Nephron progenitor cell (in vitro differentiated cells): ENCODE results near the gene BANP.

Experiments
- DNase-seq: peaks from one replicate; pipeline ENCODE4 v3.0.0; 2021
- H3K27ac Mint-ChIP-seq: 2 replicates; pipeline ENCODE4 v1.8.0; 2021; ENCODE audit warnings: mild to moderate bottlenecking, moderate library complexity, mixed read lengths
- H3K27me3 Mint-ChIP-seq: 2 replicates; pipeline ENCODE4 v1.8.0; 2021; ENCODE audit warnings: mild to moderate bottlenecking, low read depth, mixed read lengths; ENCODE audit not compliant: poor library complexity
- H3K36me3 Mint-ChIP-seq: 2 replicates; pipeline ENCODE4 v1.8.0; 2021; ENCODE audit warnings: low read depth, mixed read lengths
- H3K4me1 Mint-ChIP-seq: 2 replicates; pipeline ENCODE4 v1.8.0; 2021; ENCODE audit warnings: mixed read lengths
- H3K4me3 Mint-ChIP-seq: 2 replicates; pipeline ENCODE4 v1.8.0; 2021; ENCODE audit warnings: mild to moderate bottlenecking, moderate library complexity, mixed read lengths
- H3K9me3 Mint-ChIP-seq: 2 replicates; pipeline ENCODE4 v1.8.0; 2021; ENCODE audit warnings: mild to moderate bottlenecking, moderate library complexity, mixed read lengths
- CTCF ChIP-seq: fragments of 200-600 bp; sonication (generic); IDR thresholded peaks from 2 replicates; pipeline ENCODE4 v1.5.0; 2021; ENCODE audit warnings: antibody characterized with exemption

The BANP gene

GRCh38 chr16:87958632-87959031, 7.4 kb downstream of the BANP start:
- H3K9me3 Mint-ChIP-seq = no peaks in the 10 kb centered on the region
- H3K27ac Mint-ChIP-seq = no peak overlapping the region
- H3K27me3 Mint-ChIP-seq = no peaks in the 10 kb centered on the region
- H3K4me1 Mint-ChIP-seq = peaks cover 87% of the 10 kb centered on the region
- H3K36me3 Mint-ChIP-seq = peaks cover 27% of the 10 kb centered on the region
- no peak for TF ChIP-seq CTCF
- H3K4me3 Mint-ChIP-seq = no peak overlapping the region
- no peak for DNase-seq

DNA sequence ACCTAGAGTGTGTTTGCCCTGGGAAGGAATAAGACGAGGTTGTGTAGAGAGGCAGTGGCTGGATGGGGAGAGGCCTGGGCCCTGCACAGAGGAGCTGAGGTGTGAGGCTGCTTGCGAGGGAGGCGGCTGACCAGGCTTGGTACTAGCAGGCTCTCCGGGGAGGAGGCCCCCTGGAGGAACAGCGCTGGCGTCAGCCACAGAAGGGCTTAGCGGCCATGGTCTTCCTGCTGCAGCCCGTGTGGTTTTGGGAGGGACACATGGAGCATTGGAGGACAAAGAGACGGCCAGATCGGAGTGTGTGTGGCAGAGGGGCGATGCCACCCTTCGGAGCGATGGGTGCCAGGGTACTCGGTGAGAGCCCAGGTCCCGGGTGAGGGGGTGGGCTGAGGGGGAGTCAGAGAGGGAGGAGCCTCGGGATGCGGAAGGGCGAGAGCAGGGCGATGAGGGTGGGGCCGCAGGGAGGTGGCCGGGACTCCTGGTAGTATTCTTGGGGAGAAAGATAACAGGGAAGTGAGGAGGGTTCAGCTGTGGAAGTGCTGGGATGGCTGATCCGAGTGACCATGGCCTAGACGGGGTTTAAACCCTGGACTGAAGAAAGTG, 8.3 kb downstream of the BANP start:
- Mint-ChIP-seq H3K4me3 (no peak overlapping the region), H3K27ac (peak overlapping the region; percentile 83), H3K27me3 (no peaks in the 10 kb centered on the region)

DNA sequence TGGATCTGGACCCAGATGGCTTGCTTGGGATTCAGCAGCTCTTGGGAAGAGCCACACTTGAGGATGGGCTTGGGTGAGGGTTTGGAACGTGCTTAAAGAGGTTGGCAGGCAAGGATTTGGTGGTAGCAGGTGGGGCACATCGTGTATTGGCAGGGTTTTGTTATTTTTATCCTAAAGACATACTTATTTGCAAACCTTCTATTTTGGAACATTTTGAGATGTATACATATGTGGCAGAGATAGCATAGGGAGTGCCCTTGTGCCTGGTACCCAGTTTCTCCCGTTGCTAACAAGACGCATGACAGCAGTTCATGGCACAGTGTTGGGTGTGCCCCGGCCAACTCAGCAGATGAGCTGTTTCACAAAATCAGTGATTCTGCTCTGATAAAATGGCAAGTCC, 9.1 kb downstream of the BANP start:
- H3K36me3 Mint-ChIP-seq = peaks cover 19% of the 10 kb centered on the region
- H3K9me3 Mint-ChIP-seq = no peaks in the 10 kb centered on the region
- no peak overlapping the region for H3K4me3 Mint-ChIP-seq
- no peaks in the 10 kb centered on the region for H3K27me3 Mint-ChIP-seq
- peaks cover 84% of the 10 kb centered on the region for H3K4me1 Mint-ChIP-seq
- DNase-seq = no peak
- peak overlapping the region; percentile 58 for H3K27ac Mint-ChIP-seq
- TF ChIP-seq CTCF = no peak

More for the DNA sequence above, 8.3 kb downstream of the BANP start:
- no peaks in the 10 kb centered on the region for H3K9me3 Mint-ChIP-seq
- no peak for TF ChIP-seq CTCF
- H3K36me3 Mint-ChIP-seq = peaks cover 19% of the 10 kb centered on the region
- no peak for DNase-seq
- H3K4me1 Mint-ChIP-seq = peaks cover 87% of the 10 kb centered on the region

DNA sequence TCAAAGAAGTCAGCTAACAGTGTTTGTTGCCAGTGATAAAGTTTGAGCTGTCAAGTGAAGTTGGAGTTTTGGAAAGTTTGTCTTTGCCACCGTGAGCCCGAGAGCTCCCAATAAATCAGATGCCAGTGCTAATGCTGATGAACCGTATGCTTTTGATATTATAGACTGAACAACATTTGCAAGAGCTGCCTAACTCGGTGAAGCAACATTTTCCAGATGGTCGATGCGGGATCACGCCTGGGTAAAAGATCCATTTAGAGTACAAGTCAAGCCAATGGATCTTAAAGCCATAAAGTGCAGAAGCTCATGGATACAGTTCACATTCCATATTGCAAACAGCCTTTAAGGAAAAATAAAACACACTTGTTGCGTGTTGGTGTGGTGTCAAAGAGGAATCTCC, 9.6 kb downstream of the BANP start:
- no peak for TF ChIP-seq CTCF
- DNase-seq = no peak
- Mint-ChIP-seq H3K36me3 (peaks cover 19% of the 10 kb centered on the region), H3K27ac (no peak overlapping the region), H3K4me1 (peaks cover 81% of the 10 kb centered on the region), H3K27me3 (no peaks in the 10 kb centered on the region), H3K9me3 (no peaks in the 10 kb centered on the region), H3K4me3 (no peak overlapping the region)

GRCh38 chr16:87961623-87962022, 10.4 kb downstream of the BANP start:
- Mint-ChIP-seq H3K4me3 (no peak overlapping the region), H3K9me3 (no peaks in the 10 kb centered on the region), H3K27ac (no peak overlapping the region), H3K27me3 (no peaks in the 10 kb centered on the region), H3K36me3 (peaks cover 19% of the 10 kb centered on the region), H3K4me1 (peaks cover 81% of the 10 kb centered on the region)
- no peak for DNase-seq
- no peak for TF ChIP-seq CTCF

DNA sequence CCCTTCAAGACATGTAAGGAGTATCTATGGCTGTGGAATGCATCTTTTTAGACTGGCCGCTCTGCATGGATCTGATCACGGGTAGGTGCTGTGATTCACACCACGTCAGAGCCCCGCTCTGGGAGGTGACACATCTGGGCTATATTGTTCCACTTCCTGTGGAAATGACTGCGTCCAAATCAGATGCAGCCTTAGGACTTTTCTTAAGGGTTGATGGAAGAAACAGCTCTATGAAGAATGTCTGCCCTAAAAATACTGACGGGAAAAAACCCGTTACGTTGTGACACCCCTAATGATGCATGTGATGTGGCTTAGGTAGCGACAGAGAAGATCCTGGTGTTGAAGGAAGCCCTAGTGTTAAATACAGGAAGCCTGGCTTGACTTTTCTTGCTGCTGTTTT, 12.2 kb downstream of the BANP start:
- H3K27ac Mint-ChIP-seq = peak overlapping the region; percentile 17
- no peak for DNase-seq
- H3K9me3 Mint-ChIP-seq = peaks cover under 1% of the 10 kb centered on the region
- no peak for TF ChIP-seq CTCF
- no peaks in the 10 kb centered on the region for H3K27me3 Mint-ChIP-seq
- peaks cover 6% of the 10 kb centered on the region for H3K36me3 Mint-ChIP-seq
- H3K4me1 Mint-ChIP-seq = peaks cover 70% of the 10 kb centered on the region
- H3K4me3 Mint-ChIP-seq = no peak overlapping the region
